ENCODE results near the gene HMGXB3.

The HMGXB3 gene

GRCh38 chr5:150000256-150000989, at the start of gene HMGXB3, which contains the start of gene TIGD6:
Gene HMGXB3 (plus strand): TSS chr5:150000739. CDS start chr5:150004853, 4,114 bp downstream.
Gene TIGD6 (minus strand): TSS chr5:150000654. CDS start chr5:149996348, 4,306 bp downstream.
- peak; percentile 87 for DNase-seq (ENCODE audit: low read depth)
- H3K4me3 ChIP-seq (ENCODE audit: low read depth, low read length) = peak within 1 kb of the TSS; percentile 96

DNA sequence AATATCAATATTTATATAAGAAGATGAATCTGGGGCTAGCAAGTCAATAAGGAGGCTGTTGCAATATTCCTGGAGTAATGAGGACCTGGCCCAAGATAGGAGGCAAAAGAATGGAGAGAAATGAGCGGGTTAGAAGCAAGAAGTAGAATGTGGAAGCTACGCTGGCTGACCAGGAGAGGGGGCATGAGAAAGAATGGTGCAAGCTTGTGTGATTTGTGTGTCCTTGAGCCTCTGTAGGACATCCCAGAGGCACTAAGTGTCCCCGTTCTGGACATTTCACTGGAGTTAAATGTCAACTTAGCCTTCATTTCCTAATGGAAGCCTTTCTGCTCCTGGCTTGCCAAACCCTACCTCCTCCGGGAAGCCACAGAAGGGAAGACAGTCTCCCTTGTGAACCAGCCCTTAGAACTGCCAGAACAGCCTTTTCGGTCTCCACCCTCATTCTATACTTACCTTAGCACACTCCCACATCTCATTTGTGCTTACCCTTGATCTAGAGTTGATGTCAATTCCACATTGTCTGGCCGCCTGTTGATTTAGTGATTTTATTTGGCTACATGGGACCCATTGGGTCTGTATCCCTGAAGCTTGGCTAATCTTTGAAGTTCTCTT, 49.3 kb upstream of the HMGXB3 start:
- no peak for DNase-seq (ENCODE audit: low read depth)
- H3K4me3 ChIP-seq (ENCODE audit: low read depth, low read length) = no peak overlapping the region

DNA sequence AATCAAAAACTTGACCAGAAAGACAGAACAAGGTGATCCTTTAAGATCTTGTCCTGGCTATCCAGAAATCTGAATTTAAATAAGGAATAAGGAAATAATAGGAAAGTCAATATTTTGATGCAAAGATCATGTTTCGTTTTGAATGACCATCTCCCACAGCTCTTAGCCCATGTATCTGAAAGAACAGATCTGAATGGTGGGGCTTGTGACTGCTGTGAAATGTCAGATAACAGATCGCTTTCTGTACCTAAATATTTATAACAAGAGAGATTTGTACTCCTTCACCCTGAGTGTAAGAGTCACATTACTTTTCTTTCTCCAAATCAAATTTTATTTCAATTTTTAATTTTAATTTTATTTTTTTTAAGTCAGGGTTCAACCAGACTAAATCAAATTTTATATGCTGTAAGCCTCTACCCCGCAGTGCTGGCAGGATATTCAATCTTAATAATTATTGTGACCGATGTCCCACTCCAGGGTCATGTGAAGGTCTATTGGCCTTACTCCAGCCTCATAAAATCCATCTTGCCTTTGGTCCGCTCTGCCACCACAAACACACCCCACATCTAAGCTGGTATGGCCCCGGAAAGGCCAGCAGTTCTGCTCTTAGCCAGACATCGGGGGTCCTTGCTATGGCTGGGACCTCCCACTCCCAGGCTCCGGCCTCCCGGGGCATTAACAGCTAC, 47.0 kb upstream of the HMGXB3 start:
- H3K4me3 ChIP-seq (ENCODE audit: low read depth, low read length) = no peak overlapping the region
- DNase-seq (ENCODE audit: low read depth) = no peak

DNA sequence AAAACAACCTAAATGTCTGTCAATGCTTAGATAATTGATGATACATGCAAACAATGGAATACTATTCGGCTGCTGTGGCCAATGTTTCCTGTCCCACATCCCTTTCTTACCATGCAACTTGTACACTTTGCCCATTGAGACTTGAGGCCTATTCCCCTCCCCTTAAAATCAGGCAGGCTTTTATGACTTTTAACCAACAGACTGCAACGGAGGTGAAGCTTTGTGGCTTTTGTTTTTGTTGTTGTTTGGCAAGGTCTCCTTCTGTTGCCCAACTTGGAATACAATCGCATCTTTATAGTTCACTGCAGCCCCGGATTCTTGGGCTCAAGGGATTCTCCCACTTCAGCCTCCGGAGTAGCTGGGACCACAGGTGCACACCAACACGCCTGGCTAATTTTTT, 45.7 kb upstream of the HMGXB3 start:
- no peak overlapping the region for H3K4me3 ChIP-seq (ENCODE audit: low read depth, low read length)
- DNase-seq (ENCODE audit: low read depth) = no peak

DNA sequence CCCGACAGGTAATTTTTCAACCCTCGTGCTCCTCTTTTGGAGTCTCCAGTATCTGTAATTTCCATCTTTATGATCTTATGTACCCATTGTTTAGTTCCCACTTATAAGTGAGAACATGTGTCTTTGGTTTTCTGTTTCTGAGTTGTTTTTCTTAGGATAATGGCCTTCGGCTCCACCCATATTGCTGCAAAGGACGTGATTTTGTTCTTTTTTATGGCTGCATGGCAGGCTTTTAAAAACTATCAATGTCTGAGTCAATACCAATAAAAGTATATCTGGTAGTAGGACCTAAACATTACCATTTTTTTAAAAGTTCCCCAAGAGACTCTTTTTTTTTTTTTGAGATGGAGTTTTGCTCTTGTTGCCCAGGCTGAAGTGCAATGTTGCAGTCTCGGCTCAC, 43.9 kb upstream of the HMGXB3 start:
- no peak overlapping the region for H3K4me3 ChIP-seq (ENCODE audit: low read depth, low read length)
- DNase-seq (ENCODE audit: low read depth) = no peak

DNA sequence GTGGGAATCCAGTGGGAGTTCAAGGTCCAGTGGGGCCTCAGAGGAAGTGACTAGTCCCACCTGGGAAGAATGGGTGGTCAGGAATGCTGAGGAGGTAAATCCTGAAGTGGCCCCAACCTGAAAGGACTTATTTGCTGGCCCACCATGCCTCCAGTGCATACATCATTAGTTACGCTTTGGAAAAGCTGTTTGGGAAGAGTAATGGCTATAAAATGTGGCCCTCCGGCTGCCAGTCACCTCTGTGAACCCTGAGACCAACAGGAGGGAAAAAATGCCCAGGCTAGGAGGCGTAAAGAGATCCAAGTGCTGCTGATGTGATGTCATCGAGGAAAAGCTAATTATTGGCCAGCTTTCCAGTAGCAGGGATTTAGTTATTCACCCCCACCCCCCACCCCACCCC, 42.7 kb upstream of the HMGXB3 start:
- DNase-seq (ENCODE audit: low read depth) = no peak
- H3K4me3 ChIP-seq (ENCODE audit: low read depth, low read length) = no peak overlapping the region

GRCh38 chr5:149959406-149960236, 40.9 kb upstream of the HMGXB3 start:
- peak overlapping the region; percentile 79 for H3K4me3 ChIP-seq (ENCODE audit: low read depth, low read length)
- no peak for DNase-seq (ENCODE audit: low read depth)

DNA sequence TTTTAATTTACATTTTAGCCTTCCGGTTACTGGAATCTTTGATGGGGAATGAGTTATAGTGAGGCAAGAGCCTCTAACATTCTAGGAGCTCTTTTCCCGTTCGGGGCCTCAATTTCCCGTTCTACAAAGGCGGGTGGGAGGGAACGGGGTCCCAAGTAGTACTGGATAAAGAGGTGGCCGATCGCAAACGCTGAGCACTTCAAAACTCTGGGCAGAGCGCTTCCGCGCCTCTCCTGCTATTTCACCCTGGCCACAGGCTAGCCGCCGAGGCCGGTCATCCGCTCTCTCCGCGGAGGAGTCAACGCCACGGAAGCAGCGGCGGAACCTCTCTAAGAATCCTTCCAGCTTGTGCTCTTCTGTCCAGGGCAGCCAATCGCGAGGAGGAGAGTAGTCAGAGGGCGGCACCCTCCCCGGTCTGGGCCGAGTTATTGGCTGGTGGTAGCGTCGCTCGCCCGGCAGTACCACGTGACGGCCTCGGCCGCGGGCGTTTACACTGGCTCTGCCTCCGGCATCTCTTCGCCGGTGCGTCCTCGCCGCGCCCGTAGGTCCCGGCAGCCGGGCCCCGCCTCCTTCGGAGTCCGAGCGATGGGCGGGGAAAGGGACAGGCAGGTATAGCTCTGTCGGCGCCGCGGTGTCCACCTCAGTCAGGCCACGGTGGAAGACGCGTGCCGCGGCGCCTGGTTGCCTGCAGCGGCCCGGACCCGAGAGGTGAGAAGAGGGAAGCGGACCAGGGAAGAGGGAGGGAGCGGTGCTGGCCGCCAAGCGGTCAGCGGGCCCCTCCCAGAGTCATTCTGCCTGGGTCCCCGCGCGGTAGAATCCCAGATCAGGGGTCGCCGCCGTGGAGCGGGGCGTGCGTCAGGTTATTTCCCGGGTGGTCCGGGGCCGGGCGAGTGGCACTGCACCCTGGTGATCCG, 40.0 kb upstream of the HMGXB3 start, which contains the start of gene SLC26A2:
SLC26A2 (plus strand) TSS at position 487 of the 914 bp plus-strand sequence. CDS start 16,895 bp downstream, outside the sequence.
- peak within 1 kb of the TSS; percentile 79 for H3K4me3 ChIP-seq (ENCODE audit: low read depth, low read length)
- DNase-seq (ENCODE audit: low read depth) = peak; percentile 94

DNA sequence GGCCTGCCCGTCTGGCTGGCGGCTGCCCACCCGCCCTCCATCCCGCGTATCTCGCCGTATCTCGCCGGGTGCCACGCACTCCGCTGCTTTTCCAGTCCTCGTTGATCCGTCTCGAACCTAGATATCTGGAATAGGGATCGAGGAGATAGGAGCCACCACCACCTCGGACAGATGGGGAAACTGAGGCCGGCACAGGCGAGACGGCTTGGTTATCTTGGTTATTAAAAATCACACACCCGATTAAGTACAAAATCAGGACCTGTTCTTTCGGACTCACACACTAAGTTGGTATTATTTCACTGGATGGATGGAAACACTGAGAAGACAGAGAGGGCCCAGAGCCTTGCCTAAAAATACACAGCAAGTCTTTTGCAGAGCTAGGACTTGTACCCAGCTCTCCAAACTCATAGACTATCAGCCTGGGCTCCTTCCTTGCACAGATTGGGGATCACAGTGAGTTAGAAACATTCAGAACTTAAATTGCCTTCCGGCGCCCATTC, 39.3 kb upstream of the HMGXB3 start:
- H3K4me3 ChIP-seq (ENCODE audit: low read depth, low read length) = peak overlapping the region; percentile 79
- DNase-seq (ENCODE audit: low read depth) = no peak

- no peak for DNase-seq (ENCODE audit: low read depth)
- H3K4me3 ChIP-seq (ENCODE audit: low read depth, low read length) = no peak overlapping the region
Observed at GRCh38 chr5:149961957-149962409, 38.6 kb upstream of the HMGXB3 start.

GRCh38 chr5:149962601-149963300, 37.8 kb upstream of the HMGXB3 start:
- DNase-seq (ENCODE audit: low read depth) = no peak
- H3K4me3 ChIP-seq (ENCODE audit: low read depth, low read length) = no peak overlapping the region

DNA sequence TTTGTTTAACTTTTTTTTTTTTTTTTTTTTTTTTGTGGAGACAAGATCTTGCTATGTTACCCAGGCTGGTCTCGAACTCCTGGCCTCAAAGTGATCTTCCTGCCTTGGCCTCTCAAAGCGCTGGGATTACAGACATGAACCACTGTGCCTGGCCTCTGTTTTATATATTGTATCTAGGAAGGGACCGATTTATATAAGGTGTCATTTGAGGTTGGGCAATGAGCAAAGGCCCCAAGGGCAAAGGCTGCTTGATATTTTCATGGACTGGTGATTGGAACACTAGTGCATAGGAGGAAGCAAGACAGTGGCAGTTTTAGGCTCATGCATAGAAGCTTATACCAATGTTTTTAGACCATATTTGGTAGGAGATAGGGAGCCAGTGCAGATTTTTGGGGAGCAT, 36.8 kb upstream of the HMGXB3 start:
- no peak overlapping the region for H3K4me3 ChIP-seq (ENCODE audit: low read depth, low read length)

DNA sequence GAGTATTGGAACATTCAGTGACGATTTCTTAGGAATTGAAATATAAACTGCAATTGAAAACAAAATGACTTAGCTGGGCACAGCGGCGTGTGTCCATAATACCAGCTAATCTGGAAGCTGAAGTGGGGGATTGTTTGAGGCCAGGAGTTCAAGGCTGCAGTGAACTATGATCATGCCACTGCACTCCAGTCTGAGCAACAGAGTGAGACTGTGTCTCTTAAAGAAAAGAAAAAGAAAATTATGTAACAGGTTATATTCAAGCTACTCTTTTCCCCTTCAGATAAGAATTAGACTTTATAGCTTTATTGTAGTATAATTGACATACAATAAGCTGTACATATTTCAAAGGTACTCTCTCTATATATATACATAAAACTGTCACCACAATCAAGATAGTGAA, 33.6 kb upstream of the HMGXB3 start:
- no peak for DNase-seq (ENCODE audit: low read depth)
- no peak overlapping the region for H3K4me3 ChIP-seq (ENCODE audit: low read depth, low read length)

More for the DNA sequence above, 36.8 kb upstream of the HMGXB3 start:
- no peak for DNase-seq (ENCODE audit: low read depth)

GRCh38 chr5:149969181-149969930, 31.2 kb upstream of the HMGXB3 start:
- H3K4me3 ChIP-seq (ENCODE audit: low read depth, low read length) = no peak overlapping the region
- DNase-seq (ENCODE audit: low read depth) = no peak

- DNase-seq (ENCODE audit: low read depth) = no peak
- no peak overlapping the region for H3K4me3 ChIP-seq (ENCODE audit: low read depth, low read length)
Observed at GRCh38 chr5:149975409-149975808, 25.1 kb upstream of the HMGXB3 start.

GRCh38 chr5:149979896-149980295, 20.6 kb upstream of the HMGXB3 start:
- H3K4me3 ChIP-seq (ENCODE audit: low read depth, low read length) = no peak overlapping the region
- DNase-seq (ENCODE audit: low read depth) = no peak

GRCh38 chr5:149981206-149981605, 19.3 kb upstream of the HMGXB3 start:
- no peak overlapping the region for H3K4me3 ChIP-seq (ENCODE audit: low read depth, low read length)
- DNase-seq (ENCODE audit: low read depth) = no peak

Data from skeletal muscle cell (primary cell).